ENCODE data around the gene PTPRE.

DNA sequence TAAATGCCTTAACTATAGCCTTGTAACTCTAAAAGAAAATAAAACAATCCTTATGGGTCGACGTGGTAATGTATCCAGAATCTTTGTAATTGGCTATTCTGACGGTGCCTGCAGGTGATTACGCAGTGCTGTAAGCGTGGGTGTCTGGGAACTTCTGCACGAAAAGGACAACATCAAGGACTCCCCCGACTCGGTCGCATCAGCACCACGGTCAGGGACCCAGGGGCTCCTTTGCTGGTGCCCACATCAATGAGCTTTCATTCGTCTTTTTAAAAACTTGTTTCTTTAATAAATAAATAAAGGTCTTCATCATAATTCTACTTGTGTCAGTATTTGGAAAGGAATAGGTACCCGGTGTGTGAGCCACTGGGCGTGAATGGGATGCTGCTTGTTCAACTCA is 206.1 kb downstream of the PTPRE start:
- TF ChIP-seq, protein P1, sequence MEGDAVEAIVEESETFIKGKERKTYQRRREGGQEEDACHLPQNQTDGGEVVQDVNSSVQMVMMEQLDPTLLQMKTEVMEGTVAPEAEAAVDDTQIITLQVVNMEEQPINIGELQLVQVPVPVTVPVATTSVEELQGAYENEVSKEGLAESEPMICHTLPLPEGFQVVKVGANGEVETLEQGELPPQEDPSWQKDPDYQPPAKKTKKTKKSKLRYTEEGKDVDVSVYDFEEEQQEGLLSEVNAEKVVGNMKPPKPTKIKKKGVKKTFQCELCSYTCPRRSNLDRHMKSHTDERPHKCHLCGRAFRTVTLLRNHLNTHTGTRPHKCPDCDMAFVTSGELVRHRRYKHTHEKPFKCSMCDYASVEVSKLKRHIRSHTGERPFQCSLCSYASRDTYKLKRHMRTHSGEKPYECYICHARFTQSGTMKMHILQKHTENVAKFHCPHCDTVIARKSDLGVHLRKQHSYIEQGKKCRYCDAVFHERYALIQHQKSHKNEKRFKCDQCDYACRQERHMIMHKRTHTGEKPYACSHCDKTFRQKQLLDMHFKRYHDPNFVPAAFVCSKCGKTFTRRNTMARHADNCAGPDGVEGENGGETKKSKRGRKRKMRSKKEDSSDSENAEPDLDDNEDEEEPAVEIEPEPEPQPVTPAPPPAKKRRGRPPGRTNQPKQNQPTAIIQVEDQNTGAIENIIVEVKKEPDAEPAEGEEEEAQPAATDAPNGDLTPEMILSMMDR (optimal IDR thresholded peaks at IDR 0.05 in 1 of 3, IDR thresholded peaks at IDR 0.05 in 1 of 3, conservative IDR thresholded peaks at IDR 0.05 in 1 of 3; ENCODE audit: extremely low read depth in 1 of 3, insufficient read depth in 2 of 3, low read length in 3 of 3), result no peak
- TF ChIP-seq EZH2 (IDR thresholded peaks at IDR 0.05; ENCODE audit: low read length), result no peak

All from keratinocyte (primary cell).